HG02571 (cell line): ENCODE measurements around the gene ENTHD1.

Experiments used
- ATAC-seq: cut with Tn5 transposase; IDR thresholded peaks from one replicate; pipeline ENCODE4 v1.9.1; 2021; ENCODE audit warnings: mild to moderate bottlenecking, moderate library complexity; ENCODE audit not compliant: unreplicated experiment

ENTHD1 gene

GRCh38 chr22:39800790-39801520 is 92.6 kb downstream of the ENTHD1 start:
- no peak for ATAC-seq

- ATAC-seq: no peak
These were observed 95.9 kb downstream of the ENTHD1 start for GRCh38 chr22:39797528-39798147.

GRCh38 chr22:39789788-39790187 is 103.8 kb downstream of the ENTHD1 start:
- ATAC-seq: no peak

GRCh38 chr22:39785232-39785631 is 108.3 kb downstream of the ENTHD1 start:
- ATAC-seq: no peak

GRCh38 chr22:39777716-39778454 is 115.7 kb downstream of the ENTHD1 start:
- no peak for ATAC-seq

GRCh38 chr22:39776295-39777009 is 117.1 kb downstream of the ENTHD1 start:
- no peak for ATAC-seq

GRCh38 chr22:39773976-39774539 is 119.5 kb downstream of the ENTHD1 start:
- no peak for ATAC-seq

GRCh38 chr22:39773503-39773902 is 120.1 kb downstream of the ENTHD1 start:
- no peak for ATAC-seq

- ATAC-seq: no peak
These were observed 122.1 kb downstream of the ENTHD1 start for GRCh38 chr22:39771486-39771885.

GRCh38 chr22:39765661-39766060 is 127.9 kb downstream of the ENTHD1 start:
- ATAC-seq: no peak

GRCh38 chr22:39765046-39765445 is 128.5 kb downstream of the ENTHD1 start:
- ATAC-seq: no peak

GRCh38 chr22:39763276-39763675 is 130.3 kb downstream of the ENTHD1 start:
- ATAC-seq: no peak

GRCh38 chr22:39750759-39751158 is 142.8 kb downstream of the ENTHD1 start:
- no peak for ATAC-seq

GRCh38 chr22:39748877-39749276 is 144.7 kb downstream of the ENTHD1 start:
- ATAC-seq: no peak

- ATAC-seq: no peak
These were observed 146.8 kb downstream of the ENTHD1 start for GRCh38 chr22:39746600-39747262.

GRCh38 chr22:39745789-39746188 is 147.8 kb downstream of the ENTHD1 start:
- ATAC-seq: no peak

- ATAC-seq: no peak
These were observed 149.2 kb downstream of the ENTHD1 start for GRCh38 chr22:39744353-39744752.

GRCh38 chr22:39743935-39744334 is 149.6 kb downstream of the ENTHD1 start:
- no peak for ATAC-seq

- no peak for ATAC-seq
These were observed 154.1 kb downstream of the ENTHD1 start for GRCh38 chr22:39739338-39740027.

- no peak for ATAC-seq
These were observed 154.8 kb downstream of the ENTHD1 start for GRCh38 chr22:39738746-39739145.
